NK-92 (cell line): ENCODE results near the gene PCNX2.

Experiments used
- DNase-seq: peaks from one replicate; lab custom pipeline; 2025; ENCODE audit not compliant: unreplicated experiment; lab: John Stamatoyannopoulos, UW

The PCNX2 gene

GRCh38 chr1:233315718-233316301 lies 20.3 kb upstream of the PCNX2 start:
- no peak for DNase-seq

GRCh38 chr1:233313434-233314155 lies 18.1 kb upstream of the PCNX2 start:
- no peak for DNase-seq

- DNase-seq = no peak
Observed at GRCh38 chr1:233304489-233305102, 9.1 kb upstream of the PCNX2 start.

GRCh38 chr1:233300326-233300725 lies 4.8 kb upstream of the PCNX2 start:
- DNase-seq = no peak

GRCh38 chr1:233299450-233299849 lies 3.9 kb upstream of the PCNX2 start:
- no peak for DNase-seq

- no peak for DNase-seq
Observed at GRCh38 chr1:233295975-233296322, 424 bp upstream of the PCNX2 start.

GRCh38 chr1:233294913-233295236 lies 650 bp downstream of the PCNX2 start:
- no peak for DNase-seq

GRCh38 chr1:233293556-233294446 lies 1.7 kb downstream of the PCNX2 start:
- DNase-seq = no peak

- DNase-seq = no peak
Observed at GRCh38 chr1:233290396-233291034, 5.0 kb downstream of the PCNX2 start.

- no peak for DNase-seq
Observed at GRCh38 chr1:233289676-233290075, 5.8 kb downstream of the PCNX2 start.

GRCh38 chr1:233282582-233282886 lies 13.0 kb downstream of the PCNX2 start:
- DNase-seq = no peak

GRCh38 chr1:233281711-233282581 lies 13.6 kb downstream of the PCNX2 start:
- DNase-seq = no peak

- DNase-seq = no peak
Observed at GRCh38 chr1:233279971-233280370, 15.6 kb downstream of the PCNX2 start.

- no peak for DNase-seq
Observed at GRCh38 chr1:233278631-233279030, 16.9 kb downstream of the PCNX2 start.

- no peak for DNase-seq
Observed at GRCh38 chr1:233277637-233278606, 17.6 kb downstream of the PCNX2 start.

GRCh38 chr1:233269656-233270055 lies 25.9 kb downstream of the PCNX2 start:
- DNase-seq = no peak

GRCh38 chr1:233268389-233269022 lies 27.0 kb downstream of the PCNX2 start:
- DNase-seq = no peak

- DNase-seq = no peak
Observed at GRCh38 chr1:233261695-233262094, 33.8 kb downstream of the PCNX2 start.

- DNase-seq = no peak
Observed at GRCh38 chr1:233261206-233261605, 34.3 kb downstream of the PCNX2 start.
